Bronchial epithelial cell (primary cell): ENCODE results near the gene JAKMIP1. TPM values are rescaled to one million over a fixed set of nuclear protein-coding genes. Genes with fewer than 3 reads are reported as not detected.

Source experiments
- DNase-seq: peaks from one replicate; pipeline ENCODE4 v3.0.0-alpha.2; 2010; ENCODE audit warnings: low read depth
- FAIRE-seq: peaks from 2 replicates; lab custom pipeline; 2011; peaks lifted over from hg19 to GRCh38; lab: Jason Lieb, UNC
- H3K27me3 ChIP-seq: 2 replicates; pipeline ENCODE4 v1.5.1; 2011; ENCODE audit warnings: low read length; ENCODE audit not compliant: control insufficient read depth, insufficient read depth
- H3K36me3 ChIP-seq: 2 replicates; pipeline ENCODE4 v1.5.1; 2011; ENCODE audit warnings: low read length; ENCODE audit not compliant: control insufficient read depth, insufficient read depth
- H3K4me3 ChIP-seq: 2 replicates; pipeline ENCODE4 v1.5.1; 2011; ENCODE audit warnings: mild to moderate bottlenecking, low read depth, low read length, control low read depth
- total RNA-seq: library from RNA; depleted of rRNA; stranded (reverse); fragments of >200 nt; gene quantifications from 2 replicates; pipeline ENCODE4 v1.2.1, GENCODE V29; 2014
- TF ChIP-seq, protein P1 (sequence below): IDR thresholded peaks from 2 replicates; pipeline ENCODE4 v1.5.1; 2011; ENCODE audit warnings: mild to moderate bottlenecking, moderate library complexity, low read length, control low read depth, inconsistent platforms; ENCODE audit not compliant: insufficient read depth, severe bottlenecking

The JAKMIP1 gene
- total RNA-seq, 1 donor from 2014 or later: not detected

DNA sequence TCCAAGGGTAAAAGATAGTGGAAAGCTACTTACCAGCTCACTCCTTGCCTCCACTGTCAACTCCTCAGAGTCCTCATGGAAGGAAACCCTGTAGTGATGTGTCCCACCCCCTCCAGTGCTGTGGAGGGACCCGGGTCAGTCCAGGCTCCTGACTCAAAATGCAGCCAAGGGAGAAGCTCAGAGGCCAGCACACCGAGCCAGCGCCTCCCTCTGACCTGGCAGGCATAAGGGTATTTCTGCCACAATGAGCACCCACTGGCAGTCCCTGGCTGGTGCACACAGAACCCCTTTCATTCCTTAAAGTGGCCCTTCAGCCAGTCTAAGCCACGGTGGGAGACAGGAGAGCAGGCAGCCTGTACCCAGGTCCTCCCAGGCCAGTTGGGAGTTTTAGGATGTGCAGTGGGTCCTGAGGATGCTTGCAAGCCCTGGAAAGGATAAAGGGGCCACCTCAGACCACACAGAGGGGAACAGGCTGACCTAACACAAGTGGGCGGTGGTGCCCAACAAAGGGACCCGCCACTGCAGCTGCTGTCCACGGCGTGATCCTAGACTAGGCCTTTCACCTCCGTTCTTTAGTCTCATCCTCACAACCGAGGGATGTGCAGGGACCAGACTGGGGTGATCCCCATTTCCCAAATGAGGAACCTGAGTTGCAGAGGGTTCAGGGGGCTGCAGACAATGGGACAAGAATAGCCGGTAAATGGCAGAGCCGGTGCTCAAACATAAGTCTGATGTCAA, 5.7 kb downstream of the JAKMIP1 start:
- TF ChIP-seq, protein P1, sequence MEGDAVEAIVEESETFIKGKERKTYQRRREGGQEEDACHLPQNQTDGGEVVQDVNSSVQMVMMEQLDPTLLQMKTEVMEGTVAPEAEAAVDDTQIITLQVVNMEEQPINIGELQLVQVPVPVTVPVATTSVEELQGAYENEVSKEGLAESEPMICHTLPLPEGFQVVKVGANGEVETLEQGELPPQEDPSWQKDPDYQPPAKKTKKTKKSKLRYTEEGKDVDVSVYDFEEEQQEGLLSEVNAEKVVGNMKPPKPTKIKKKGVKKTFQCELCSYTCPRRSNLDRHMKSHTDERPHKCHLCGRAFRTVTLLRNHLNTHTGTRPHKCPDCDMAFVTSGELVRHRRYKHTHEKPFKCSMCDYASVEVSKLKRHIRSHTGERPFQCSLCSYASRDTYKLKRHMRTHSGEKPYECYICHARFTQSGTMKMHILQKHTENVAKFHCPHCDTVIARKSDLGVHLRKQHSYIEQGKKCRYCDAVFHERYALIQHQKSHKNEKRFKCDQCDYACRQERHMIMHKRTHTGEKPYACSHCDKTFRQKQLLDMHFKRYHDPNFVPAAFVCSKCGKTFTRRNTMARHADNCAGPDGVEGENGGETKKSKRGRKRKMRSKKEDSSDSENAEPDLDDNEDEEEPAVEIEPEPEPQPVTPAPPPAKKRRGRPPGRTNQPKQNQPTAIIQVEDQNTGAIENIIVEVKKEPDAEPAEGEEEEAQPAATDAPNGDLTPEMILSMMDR: no peak
- Histone ChIP-seq H3K4me3 (no peak overlapping the region), H3K27me3 (peaks cover 6% of the 10 kb centered on the region), H3K36me3 (no peaks in the 10 kb centered on the region)
- DNase-seq (no peak), FAIRE-seq (no peak)

DNA sequence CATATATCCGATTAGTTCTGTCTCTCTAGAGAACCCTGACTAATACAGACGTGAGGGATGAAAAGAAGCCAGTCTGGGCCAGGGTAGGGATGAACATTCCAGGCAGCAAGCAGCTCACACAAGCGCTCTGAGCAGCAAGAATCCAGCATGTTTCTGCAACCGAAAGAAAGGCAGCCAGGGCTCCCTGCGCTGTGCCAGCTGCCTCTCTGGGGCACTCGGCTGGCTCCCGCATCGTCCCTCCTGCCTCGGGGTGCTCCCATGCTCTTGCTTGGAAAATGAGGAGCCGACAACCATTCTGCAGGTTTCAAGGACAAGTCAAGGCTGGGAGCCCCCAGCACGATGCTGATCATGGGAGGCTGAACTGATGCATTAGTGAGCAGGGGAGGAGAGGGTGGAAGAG, 7.0 kb downstream of the JAKMIP1 start:
- no peak for FAIRE-seq
- DNase-seq: no peak
- Histone ChIP-seq H3K36me3 (no peaks in the 10 kb centered on the region), H3K4me3 (no peak overlapping the region), H3K27me3 (no peaks in the 10 kb centered on the region)
- TF ChIP-seq, protein P1: no peak

DNA sequence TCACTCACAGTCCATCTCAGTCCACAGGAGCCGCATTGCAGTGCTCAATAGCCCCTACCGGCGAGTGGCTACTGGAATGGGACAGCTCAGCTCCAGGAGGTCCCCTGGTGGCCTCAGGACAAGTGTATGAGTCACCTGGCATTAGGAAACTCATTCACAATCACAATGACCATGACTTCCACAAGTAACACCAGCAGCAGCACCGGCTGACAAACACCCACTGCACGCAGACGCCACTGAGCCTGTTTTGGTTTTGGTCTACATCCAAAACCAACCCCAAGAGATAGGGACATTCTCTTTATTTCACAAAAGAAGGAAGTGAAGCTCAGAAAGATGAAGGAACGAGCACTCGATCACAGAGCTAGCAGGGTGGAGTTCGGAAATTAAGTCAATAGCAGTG, 8.1 kb downstream of the JAKMIP1 start:
- FAIRE-seq: no peak
- no peak for DNase-seq
- TF ChIP-seq, protein P1: no peak
- Histone ChIP-seq H3K4me3 (no peak overlapping the region), H3K27me3 (no peaks in the 10 kb centered on the region), H3K36me3 (no peaks in the 10 kb centered on the region)

DNA sequence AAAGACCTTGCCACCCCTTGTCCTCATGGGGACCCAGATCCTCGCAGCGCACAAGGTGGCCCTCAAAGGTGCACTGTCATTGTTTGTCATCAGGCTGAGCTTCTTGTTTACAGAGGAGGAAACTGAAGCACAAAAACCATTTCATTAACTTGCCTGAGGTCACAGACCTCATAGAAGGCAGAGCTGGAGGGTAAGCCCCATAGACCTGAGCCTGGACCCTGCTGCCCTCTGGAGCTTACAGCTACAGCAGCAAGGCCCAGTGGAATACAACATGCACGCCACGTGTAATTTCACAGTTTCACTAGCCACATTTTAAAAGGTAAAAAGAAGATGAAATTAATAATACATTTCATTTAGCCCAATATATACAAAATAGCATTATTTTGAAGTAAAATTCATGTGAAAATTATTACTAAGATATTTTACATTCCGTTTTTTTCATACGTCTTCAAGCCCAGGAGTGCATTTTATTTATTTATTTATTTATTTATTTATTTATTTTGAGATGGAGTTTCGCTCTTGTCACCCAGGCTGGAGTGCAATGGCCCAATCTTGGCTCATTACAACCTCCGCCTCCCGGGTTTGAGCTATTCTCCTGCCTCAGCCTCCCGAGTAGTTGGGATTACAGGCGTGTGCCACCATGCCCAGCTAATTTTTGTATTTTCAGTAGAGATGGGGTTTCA, 8.8 kb downstream of the JAKMIP1 start:
- H3K27me3 ChIP-seq: no peaks in the 10 kb centered on the region
- no peak for FAIRE-seq
- H3K4me3 ChIP-seq: no peak overlapping the region
- no peak for DNase-seq
- H3K36me3 ChIP-seq: no peaks in the 10 kb centered on the region
- TF ChIP-seq, protein P1: no peak

DNA sequence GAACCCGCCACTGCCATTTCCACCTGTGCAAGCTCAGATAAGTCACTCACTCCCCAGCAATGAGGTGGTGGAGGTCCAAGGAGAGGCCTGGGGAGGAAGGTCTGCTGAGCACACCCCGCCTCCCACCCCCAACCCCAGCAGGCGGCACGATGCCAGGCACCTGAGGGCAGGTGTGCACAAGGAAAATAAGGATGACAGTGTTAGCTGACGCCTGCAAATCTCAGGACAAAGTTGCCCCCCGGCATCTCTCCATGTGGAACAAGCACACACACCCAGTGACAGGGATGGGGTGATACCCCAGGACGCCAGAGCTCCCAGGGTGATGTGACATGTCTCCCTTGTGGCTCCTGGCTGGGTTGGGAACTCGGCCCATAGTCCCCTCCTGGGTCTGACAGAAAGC, 9.9 kb downstream of the JAKMIP1 start:
- Histone ChIP-seq H3K4me3 (no peak overlapping the region), H3K27me3 (no peaks in the 10 kb centered on the region), H3K36me3 (no peaks in the 10 kb centered on the region)
- FAIRE-seq: no peak
- no peak for DNase-seq
- TF ChIP-seq, protein P1: no peak

DNA sequence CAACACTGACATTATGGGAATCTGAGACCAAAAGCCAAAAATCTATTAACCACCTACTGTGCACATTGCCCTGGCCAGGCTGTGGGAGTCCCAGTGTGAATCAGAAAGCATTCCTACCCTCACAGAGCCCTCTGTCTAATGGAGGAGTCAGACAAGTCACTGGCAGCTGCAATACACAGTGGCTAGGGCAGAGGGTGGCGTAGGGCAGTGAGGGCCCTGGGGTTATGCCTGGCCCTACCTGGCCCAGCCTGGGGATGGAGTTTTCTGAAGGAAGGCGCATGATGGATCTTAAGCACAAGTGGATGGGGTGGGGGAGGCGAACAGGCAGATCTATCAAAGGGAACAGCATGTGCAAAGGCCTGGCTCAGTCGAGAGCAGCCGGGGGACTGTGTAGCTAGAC, 10.8 kb downstream of the JAKMIP1 start:
- no peaks in the 10 kb centered on the region for H3K27me3 ChIP-seq
- no peaks in the 10 kb centered on the region for H3K36me3 ChIP-seq
- H3K4me3 ChIP-seq: no peak overlapping the region
- no peak for FAIRE-seq
- no peak for DNase-seq
- TF ChIP-seq, protein P1: no peak
